Measurements from ENCODE around the gene RPS5.
"Not testable (repeated sequence)": the region's sequence is repeated elsewhere in the genome, so short reads cannot be mapped to it uniquely, and the experiment has no call there.

RPS5 gene

GRCh38 chr19:58386576-58387337 lies at the start of gene RPS5:
TSS of gene RPS5 (plus strand) at chr19:58387269. CDS start at chr19:58388138, 869 bp downstream.
- DNase-seq (ENCODE audit: low read depth in 2 of 3, low spot score in 1 of 3), result peak; percentile 91 to 95 (median 93)

- no peak for DNase-seq (ENCODE audit: low read depth in 2 of 3, low spot score in 1 of 3)
Observed at GRCh38 chr19:58338336-58338735, 48.7 kb upstream of the RPS5 start.

GRCh38 chr19:58338825-58339558 lies 48.1 kb upstream of the RPS5 start:
- DNase-seq (ENCODE audit: low read depth in 2 of 3, low spot score in 1 of 3), result no peak

GRCh38 chr19:58345558-58345957 lies 41.5 kb upstream of the RPS5 start:
- no peak for DNase-seq (ENCODE audit: low read depth in 2 of 3, low spot score in 1 of 3)

- peak; percentile 38 to 57 (median 42) for DNase-seq (ENCODE audit: low read depth in 2 of 3, low spot score in 1 of 3)
Observed at GRCh38 chr19:58346961-58347929, 39.8 kb upstream of the RPS5 start.

- DNase-seq (ENCODE audit: low read depth in 2 of 3, low spot score in 1 of 3), result not testable (repeated sequence)
Observed at GRCh38 chr19:58348080-58348479, 39.0 kb upstream of the RPS5 start.

GRCh38 chr19:58349590-58349989 lies 37.5 kb upstream of the RPS5 start:
- no peak for DNase-seq (ENCODE audit: low read depth in 2 of 3, low spot score in 1 of 3)

- DNase-seq (ENCODE audit: low read depth in 2 of 3, low spot score in 1 of 3), result no peak
Observed at GRCh38 chr19:58350001-58350861, 36.8 kb upstream of the RPS5 start.

- no peak for DNase-seq (ENCODE audit: low read depth in 2 of 3, low spot score in 1 of 3)
Observed at GRCh38 chr19:58350871-58351557, 36.1 kb upstream of the RPS5 start.

- DNase-seq (ENCODE audit: low read depth in 2 of 3, low spot score in 1 of 3), result no peak
Observed at GRCh38 chr19:58351558-58351878, 35.6 kb upstream of the RPS5 start.

GRCh38 chr19:58351990-58352755 lies 34.9 kb upstream of the RPS5 start:
- DNase-seq (ENCODE audit: low read depth in 2 of 3, low spot score in 1 of 3), result no peak

GRCh38 chr19:58352760-58353671 lies 34.1 kb upstream of the RPS5 start, which contains the start of gene A1BG:
TSS of gene A1BG (minus strand) at chr19:58353492. CDS start at chr19:58353437, 55 bp downstream.
- DNase-seq (ENCODE audit: low read depth in 2 of 3, low spot score in 1 of 3), result no peak

GRCh38 chr19:58353717-58354477 lies 33.2 kb upstream of the RPS5 start:
- no peak for DNase-seq (ENCODE audit: low read depth in 2 of 3, low spot score in 1 of 3)

- DNase-seq (ENCODE audit: low read depth in 2 of 3, low spot score in 1 of 3), result no peak
Observed at GRCh38 chr19:58354478-58355030, 32.5 kb upstream of the RPS5 start.

GRCh38 chr19:58355215-58355796 lies 31.8 kb upstream of the RPS5 start:
- no peak for DNase-seq (ENCODE audit: low read depth in 2 of 3, low spot score in 1 of 3)

- no peak for DNase-seq (ENCODE audit: low read depth in 2 of 3, low spot score in 1 of 3)
Observed at GRCh38 chr19:58355908-58356765, 30.9 kb upstream of the RPS5 start.
